ENCODE measurements around the gene EFCAB11. TPM values are rescaled to one million over a fixed set of nuclear protein-coding genes. Genes with fewer than 3 reads are reported as not detected.

The EFCAB11 gene
- total RNA-seq, 1 experiment from 2014 or later: 14.8 TPM

DNA sequence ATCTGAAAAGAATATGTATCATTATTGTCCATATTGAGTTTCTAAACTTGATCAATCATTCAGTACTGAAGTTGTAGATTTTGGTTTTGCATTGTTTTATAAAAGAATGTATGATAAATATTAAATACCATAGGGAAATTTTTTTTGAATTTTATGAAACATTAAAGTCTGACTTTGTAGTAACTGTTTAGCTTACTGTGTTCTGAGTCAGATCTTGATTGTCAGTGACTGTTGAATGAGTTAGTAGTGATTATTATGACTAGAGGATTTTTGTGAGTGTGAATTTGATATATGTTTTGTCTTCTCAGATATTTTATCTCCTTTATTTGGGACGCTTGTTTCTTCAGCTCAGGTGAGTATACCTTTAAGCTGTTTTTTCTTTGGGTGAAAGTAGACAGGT lies 11.3 kb upstream of the EFCAB11 start:
- DNase-seq: no peak
- H3K4me1 ChIP-seq: no peaks in the 10 kb centered on the region
- no peak overlapping the region for H3K4me3 ChIP-seq
- H3K27me3 ChIP-seq: no peaks in the 10 kb centered on the region
- H3K27ac ChIP-seq: no peak overlapping the region
- no peaks in the 10 kb centered on the region for H3K9me3 ChIP-seq (replicated peaks)
- H3K36me3 ChIP-seq: peaks cover 85% of the 10 kb centered on the region

DNA sequence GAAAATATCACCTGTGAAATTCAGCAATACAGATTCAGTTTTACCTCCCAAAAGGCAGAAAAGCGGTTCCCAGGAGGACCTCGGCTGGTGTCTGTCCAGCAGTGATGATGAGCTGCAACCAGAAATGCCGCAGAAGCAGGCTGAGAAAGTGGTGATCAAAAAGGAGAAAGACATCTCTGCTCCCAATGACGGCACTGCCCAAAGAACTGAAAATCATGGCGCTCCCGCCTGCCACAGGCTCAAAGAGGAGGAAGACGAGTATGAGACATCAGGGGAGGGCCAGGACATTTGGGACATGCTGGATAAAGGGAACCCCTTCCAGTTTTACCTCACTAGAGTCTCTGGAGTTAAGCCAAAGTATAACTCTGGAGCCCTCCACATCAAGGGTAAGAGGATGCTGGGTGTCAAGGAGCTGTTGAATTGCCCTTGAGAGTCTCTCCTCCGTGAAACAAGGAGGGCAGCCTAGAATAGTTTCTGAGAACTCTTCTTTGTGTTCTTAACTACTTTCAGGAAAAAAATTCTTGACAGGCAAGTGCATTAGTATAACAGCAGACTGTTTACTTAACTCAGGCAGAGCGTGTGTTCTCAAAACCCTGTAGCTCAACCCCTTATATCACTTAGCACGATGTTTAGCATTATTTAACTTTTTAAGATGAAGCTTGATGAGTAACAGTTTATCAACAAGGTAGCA lies 8.9 kb upstream of the EFCAB11 start:
- no peaks in the 10 kb centered on the region for H3K4me1 ChIP-seq
- no peak overlapping the region for H3K27ac ChIP-seq
- no peaks in the 10 kb centered on the region for H3K9me3 ChIP-seq (replicated peaks)
- no peak overlapping the region for H3K4me3 ChIP-seq
- peaks cover 81% of the 10 kb centered on the region for H3K36me3 ChIP-seq
- H3K27me3 ChIP-seq: no peaks in the 10 kb centered on the region
- no peak for DNase-seq

DNA sequence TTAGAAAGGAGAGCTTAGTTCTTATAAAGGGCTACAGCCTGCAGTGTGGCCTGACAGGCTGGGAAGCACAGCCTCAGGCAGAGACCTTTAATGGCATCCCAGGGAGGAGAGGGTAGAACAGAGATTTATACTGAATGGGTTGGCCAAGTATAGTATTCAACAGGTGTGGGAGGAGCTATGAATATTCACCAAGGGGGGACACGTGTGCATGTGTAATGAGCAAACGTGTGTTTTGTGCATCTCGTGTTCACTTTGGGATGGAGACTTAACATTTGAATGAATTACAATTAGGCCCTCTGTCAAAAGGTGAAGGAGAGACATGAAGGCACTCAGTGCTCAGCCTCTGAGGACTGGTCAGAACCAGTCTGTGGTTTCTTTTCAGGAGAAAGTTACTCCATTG lies 6.4 kb upstream of the EFCAB11 start:
- H3K27ac ChIP-seq: no peak overlapping the region
- DNase-seq: no peak
- H3K4me3 ChIP-seq: no peak overlapping the region
- H3K4me1 ChIP-seq: no peaks in the 10 kb centered on the region
- peaks cover 69% of the 10 kb centered on the region for H3K36me3 ChIP-seq
- no peaks in the 10 kb centered on the region for H3K9me3 ChIP-seq (replicated peaks)
- H3K27me3 ChIP-seq: no peaks in the 10 kb centered on the region

DNA sequence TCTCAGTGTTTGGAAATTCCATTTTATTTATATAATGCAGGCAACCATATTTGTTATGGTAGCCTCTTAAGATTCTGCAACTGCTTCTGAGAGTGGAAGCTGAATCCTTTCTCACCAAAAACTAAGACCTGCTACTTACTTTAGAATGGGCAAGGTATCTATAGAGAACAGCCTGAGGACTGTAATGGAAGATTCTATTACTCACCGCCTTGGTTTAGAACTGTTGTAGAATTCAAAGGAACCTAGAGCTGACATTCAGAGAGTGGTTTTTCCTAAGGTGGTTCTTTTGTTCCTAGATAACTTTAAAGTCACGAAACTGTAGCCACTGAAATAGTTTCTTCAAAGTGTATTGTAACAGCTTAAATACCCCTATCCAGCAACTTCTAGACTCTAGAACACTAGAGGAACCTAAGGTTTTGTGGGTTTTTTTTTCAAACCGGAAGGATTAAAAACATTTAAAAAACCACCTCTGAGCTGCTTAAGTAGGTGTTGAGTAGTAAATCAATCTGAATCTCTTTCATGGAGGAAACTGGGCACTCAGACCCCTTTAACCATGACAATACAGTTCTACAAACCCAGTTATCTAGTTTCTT lies 5.4 kb upstream of the EFCAB11 start:
- peaks cover 59% of the 10 kb centered on the region for H3K36me3 ChIP-seq
- no peaks in the 10 kb centered on the region for H3K27me3 ChIP-seq
- H3K9me3 ChIP-seq (replicated peaks): no peaks in the 10 kb centered on the region
- no peak overlapping the region for H3K27ac ChIP-seq
- DNase-seq: no peak
- no peak overlapping the region for H3K4me3 ChIP-seq
- H3K4me1 ChIP-seq: no peaks in the 10 kb centered on the region

DNA sequence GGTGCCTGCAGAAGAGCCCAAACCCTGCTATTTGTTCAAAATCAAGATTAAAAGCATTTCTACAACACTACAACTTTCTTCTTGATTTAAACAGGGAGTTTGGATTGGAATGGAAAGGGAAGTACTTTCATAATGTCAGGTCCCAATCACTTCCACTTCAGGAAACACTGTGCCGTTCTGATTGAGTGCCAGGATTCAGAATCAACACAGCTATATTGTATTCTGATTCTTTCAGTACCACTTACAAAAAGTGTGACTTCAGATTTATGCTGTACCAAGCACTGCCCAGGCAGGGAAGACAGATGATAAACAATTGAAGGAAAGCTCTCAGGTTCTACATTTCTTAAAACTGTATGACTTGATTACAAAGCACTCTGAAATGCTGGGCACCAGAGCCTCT lies 4.4 kb upstream of the EFCAB11 start:
- DNase-seq: no peak
- no peaks in the 10 kb centered on the region for H3K9me3 ChIP-seq (replicated peaks)
- no peak overlapping the region for H3K27ac ChIP-seq
- no peaks in the 10 kb centered on the region for H3K27me3 ChIP-seq
- H3K4me1 ChIP-seq: no peaks in the 10 kb centered on the region
- no peak overlapping the region for H3K4me3 ChIP-seq
- H3K36me3 ChIP-seq: peaks cover 49% of the 10 kb centered on the region

DNA sequence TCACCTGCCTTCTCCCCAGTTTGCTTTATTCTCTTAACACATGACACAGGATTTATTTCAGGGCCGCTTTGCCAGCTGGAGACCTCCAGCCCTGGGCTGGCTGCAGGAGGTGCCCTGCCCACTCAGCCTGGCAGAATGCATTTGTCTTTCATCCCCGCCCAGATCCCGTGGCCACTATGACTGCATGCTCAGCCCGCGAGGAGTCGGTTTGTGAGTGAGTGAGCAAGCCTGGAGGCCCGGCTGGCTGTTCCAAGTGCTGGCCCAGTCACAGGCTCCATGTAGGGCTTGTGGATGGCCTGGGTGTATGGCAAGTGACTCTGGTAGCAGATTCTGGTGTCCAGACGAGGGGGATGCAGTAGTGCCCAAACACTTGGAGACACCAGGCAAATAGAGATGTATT lies 3.3 kb upstream of the EFCAB11 start:
- no peak overlapping the region for H3K27ac ChIP-seq
- H3K4me3 ChIP-seq: no peak overlapping the region
- no peaks in the 10 kb centered on the region for H3K27me3 ChIP-seq
- H3K9me3 ChIP-seq (replicated peaks): no peaks in the 10 kb centered on the region
- DNase-seq: no peak
- H3K36me3 ChIP-seq: peaks cover 38% of the 10 kb centered on the region
- no peaks in the 10 kb centered on the region for H3K4me1 ChIP-seq

DNA sequence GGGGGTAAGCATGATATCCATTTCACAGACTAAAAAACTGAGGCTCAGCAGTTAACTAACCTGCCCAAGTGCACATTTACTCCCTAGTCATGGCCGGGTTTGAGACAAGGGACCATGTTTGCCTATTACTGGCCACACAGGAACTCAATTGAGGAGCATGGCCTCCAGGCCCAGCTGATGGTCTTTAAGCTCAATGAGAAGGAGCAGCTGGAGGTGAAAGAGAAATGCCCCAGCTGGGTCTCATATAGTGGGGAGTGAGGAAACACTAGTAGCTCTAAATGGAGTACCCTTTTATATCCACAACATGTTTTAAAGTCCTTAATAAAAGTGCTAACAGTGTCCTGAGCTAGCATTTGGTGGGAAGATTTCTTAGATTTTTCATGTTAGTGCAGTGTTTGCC lies 2.8 kb upstream of the EFCAB11 start:
- H3K36me3 ChIP-seq: peaks cover 35% of the 10 kb centered on the region
- no peaks in the 10 kb centered on the region for H3K27me3 ChIP-seq
- DNase-seq: peak in 1 of 2 experiments; percentile 15
- no peak overlapping the region for H3K27ac ChIP-seq
- H3K9me3 ChIP-seq (replicated peaks): no peaks in the 10 kb centered on the region
- H3K4me3 ChIP-seq: peak overlapping the region; percentile 88
- no peaks in the 10 kb centered on the region for H3K4me1 ChIP-seq

DNA sequence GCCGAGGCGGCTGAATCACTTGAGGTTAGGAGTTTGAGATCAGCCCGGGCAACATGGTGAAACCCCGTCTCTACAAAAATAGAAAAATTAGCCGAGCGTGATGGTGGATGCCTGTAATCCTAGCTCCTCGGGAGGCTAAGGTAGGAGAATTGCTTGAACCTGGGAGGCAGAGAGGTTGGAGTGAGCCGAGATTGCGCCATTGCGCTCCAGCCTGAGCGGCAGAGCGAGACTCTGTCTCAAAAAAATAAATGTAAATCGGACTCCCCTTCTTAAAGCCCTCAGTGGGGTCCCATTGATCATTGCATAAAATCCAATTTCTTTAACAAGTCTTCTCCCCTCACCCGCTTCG lies 2.1 kb upstream of the EFCAB11 start:
- Histone ChIP-seq H3K4me1 (no peaks in the 10 kb centered on the region), H3K27ac (peak overlapping the region; percentile 95), H3K27me3 (no peaks in the 10 kb centered on the region), H3K9me3 (replicated peaks) (no peaks in the 10 kb centered on the region), H3K36me3 (peaks cover 28% of the 10 kb centered on the region), H3K4me3 (peak overlapping the region; percentile 88)
- no peak for DNase-seq

DNA sequence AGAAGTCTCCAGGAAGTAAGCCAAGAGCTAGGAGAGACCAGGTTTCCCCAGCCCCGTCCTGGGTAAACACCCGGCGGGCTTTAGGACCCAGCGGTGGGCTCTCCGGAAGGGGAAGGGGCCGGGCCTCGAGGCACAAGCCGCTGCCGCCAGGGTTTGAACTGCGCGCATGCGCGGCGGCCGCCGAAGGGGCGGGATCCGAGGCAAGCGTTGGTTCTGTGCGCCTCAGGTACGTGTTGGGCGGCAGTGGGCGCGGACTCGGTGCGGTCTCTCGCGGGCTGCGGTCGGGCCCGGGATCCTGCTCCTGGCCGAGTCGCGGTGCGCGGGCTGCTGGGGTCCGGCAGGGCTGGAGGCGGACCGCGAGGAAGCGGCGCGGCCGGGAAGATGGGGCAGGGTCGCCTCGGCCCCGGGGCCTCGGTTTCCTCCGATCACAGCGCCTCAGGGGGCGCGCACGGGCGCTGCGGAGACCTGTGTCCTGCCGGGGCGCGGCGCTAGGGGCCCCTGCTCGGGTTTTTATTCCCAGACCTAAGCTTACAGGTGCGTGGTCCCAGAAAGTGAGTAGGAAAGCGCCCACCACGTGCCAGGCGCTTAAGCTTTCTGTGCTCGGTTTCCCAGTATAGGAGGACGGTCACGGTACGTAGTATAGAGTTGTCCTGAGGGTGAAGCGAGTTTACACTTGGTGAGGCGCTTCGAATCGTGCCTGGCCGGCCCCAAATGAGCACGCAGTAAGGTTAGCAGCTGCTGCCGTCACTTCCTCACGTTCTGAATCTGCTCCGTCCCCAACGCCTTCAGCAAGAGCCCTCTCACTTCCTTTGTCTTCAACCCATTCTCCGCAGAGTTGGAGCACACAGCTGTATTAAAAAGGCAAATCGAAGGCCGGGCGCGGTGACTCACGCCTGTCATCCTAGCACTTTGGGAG lies 1.5 kb upstream of the EFCAB11 start, which contains the start of gene TDP1:
Gene TDP1 (plus strand): TSS at position 183 of the 916 bp plus-strand sequence. CDS start 7,188 bp downstream, outside the sequence.
- peak; percentile 91 to 93 for DNase-seq
- Histone ChIP-seq H3K27ac (peak within 1 kb of the TSS; percentile 95), H3K4me1 (no peaks in the 10 kb centered on the region), H3K27me3 (no peaks in the 10 kb centered on the region), H3K36me3 (peaks cover 28% of the 10 kb centered on the region), H3K9me3 (replicated peaks) (no peaks in the 10 kb centered on the region), H3K4me3 (peak within 1 kb of the TSS; percentile 88)

DNA sequence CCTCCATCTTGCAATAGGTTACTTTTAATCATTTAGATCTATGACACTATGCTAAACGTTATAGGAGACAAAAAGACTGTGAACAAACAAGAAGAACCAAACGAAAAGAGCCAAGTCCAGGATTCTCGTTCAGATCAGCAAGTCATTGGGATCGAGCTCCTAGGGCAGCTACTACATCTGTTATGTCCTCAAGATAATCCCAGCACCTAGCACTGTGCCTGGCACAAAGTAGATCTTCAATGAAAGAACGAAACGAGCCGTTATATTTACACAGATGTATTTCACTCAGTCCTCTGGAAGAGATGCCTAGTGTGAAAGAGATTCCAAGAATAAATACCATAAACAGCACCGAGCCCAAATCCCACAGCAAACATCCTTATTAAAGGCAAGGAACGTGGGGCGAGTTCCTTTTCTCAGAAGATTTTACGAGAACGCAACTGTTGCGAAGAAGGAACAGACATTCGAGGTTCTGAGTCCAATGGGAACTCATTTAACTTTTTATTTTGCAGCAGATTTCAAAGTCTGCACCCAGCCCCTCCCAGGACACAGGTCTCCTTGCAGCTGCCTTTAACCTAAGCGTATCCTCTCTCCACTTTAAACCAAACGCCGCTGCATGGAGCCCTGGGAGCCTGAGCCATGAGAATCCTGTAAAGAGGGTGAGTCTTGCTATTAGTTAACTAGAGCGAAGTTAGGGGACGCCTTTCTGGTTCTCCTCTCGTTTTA lies 653 bp upstream of the EFCAB11 start:
- H3K4me3 ChIP-seq: peak overlapping the region; percentile 88
- peak overlapping the region; percentile 95 for H3K27ac ChIP-seq
- no peaks in the 10 kb centered on the region for H3K9me3 ChIP-seq (replicated peaks)
- H3K4me1 ChIP-seq: no peaks in the 10 kb centered on the region
- H3K36me3 ChIP-seq: peaks cover 26% of the 10 kb centered on the region
- DNase-seq: no peak
- H3K27me3 ChIP-seq: no peaks in the 10 kb centered on the region

DNA sequence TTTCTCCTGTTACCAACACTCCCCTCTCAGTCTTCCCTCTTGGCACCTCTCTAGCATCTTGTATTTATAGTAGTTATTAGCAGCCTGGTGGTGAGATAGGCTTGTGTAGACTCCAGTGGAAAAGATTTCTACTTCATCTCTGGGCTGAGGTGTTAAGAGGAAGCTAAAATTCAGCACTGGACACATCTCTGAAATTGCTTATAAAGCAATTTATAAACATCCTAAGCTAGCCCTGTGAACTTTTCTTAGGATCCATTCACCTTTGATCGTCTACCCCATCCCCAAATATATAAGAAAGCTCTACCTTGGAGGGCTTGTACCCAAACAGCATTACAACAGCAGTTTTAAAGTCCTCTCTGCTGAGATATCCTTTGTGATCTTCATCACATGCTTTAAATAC lies 928 bp downstream of the EFCAB11 start:
- Histone ChIP-seq H3K4me3 (peak overlapping the region; percentile 88), H3K36me3 (peaks cover 17% of the 10 kb centered on the region), H3K9me3 (replicated peaks) (no peaks in the 10 kb centered on the region), H3K27me3 (no peaks in the 10 kb centered on the region), H3K27ac (peak overlapping the region; percentile 52; the same call in 1 of the 2 replicates), H3K4me1 (no peaks in the 10 kb centered on the region)
- no peak for DNase-seq

DNA sequence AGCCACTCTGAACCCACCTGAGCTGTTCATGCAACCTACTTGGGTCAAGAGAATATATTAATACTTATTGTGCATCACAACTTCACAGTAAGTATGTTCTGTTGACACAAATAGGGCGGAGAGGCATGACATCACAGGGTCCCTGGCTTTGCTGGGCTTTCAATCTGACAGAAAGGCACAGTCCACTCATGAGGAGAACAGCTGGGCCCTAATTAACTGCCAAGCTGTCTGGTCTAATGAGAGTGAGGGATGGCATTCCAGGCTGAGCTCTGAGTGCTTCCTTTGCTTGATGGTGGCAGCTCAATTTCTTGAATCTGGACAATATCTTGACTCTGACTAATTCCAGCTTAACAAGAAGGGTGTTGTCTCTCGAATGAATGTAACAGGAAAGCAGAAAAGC lies 2.0 kb downstream of the EFCAB11 start:
- Histone ChIP-seq H3K4me3 (no peak overlapping the region), H3K27ac (no peak overlapping the region), H3K36me3 (peaks cover 8% of the 10 kb centered on the region), H3K27me3 (no peaks in the 10 kb centered on the region), H3K4me1 (no peaks in the 10 kb centered on the region), H3K9me3 (replicated peaks) (no peaks in the 10 kb centered on the region)
- no peak for DNase-seq

DNA sequence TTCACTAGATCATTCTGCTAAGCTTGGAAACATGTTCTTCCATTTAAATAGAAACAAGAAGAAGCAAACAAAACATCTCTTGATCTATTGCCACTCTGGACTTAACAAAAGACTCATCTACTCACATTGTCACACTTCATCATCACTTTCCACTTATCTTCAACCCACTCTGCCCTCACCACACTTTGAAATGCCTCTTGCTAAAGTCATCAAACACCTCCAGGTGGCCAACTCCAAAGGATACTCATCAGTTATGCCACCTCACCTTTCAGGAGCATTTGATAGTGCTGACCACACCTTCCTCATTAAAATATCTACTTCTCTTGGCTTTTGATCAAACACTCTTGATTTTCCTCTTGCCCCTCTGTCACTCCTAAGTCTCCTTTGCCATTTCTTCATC lies 7.2 kb downstream of the EFCAB11 start:
- Histone ChIP-seq H3K36me3 (peaks cover 4% of the 10 kb centered on the region), H3K4me1 (no peaks in the 10 kb centered on the region), H3K4me3 (no peak overlapping the region), H3K27me3 (no peaks in the 10 kb centered on the region), H3K27ac (no peak overlapping the region), H3K9me3 (replicated peaks) (no peaks in the 10 kb centered on the region)
- DNase-seq: no peak

DNA sequence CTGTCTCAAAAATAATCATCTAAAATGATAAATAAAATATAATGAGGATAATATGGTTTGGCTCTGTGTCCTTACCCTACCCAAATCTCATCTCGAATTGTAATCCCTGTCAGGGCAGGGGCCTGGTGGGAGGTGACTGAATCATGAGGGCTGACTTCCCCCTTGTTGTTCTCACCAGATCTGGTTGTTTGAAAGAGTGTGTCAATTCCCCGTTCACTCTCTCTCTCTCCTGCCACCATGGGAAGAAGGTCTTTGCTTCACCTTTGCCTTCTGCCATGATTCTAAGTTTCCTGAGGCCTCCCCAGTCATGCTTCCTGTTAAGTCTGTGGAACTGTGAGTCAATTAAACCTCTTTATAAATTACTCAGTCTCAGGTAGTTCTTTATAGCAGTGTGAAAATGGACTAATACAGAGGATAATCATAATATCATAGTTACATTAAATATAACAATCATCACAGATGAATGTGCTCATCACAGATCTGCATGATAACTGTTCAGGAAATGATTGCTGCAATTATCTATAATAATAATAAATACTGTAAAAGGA lies 12.6 kb downstream of the EFCAB11 start:
- Histone ChIP-seq H3K36me3 (no peaks in the 10 kb centered on the region), H3K27ac (no peak overlapping the region), H3K4me1 (no peaks in the 10 kb centered on the region), H3K27me3 (no peaks in the 10 kb centered on the region), H3K9me3 (replicated peaks) (no peaks in the 10 kb centered on the region), H3K4me3 (no peak overlapping the region)
- DNase-seq: no peak

Measured in SJCRH30 (cell line).